PC-3 (cell line): ENCODE measurements around the gene KDM5B.

ENCODE experiments used
- CTCF ChIP-seq: fragments of 300-600 bp; sonication (generic); conservative IDR thresholded peaks from 2 replicates; pipeline ENCODE4 v1.5.1; 2017; ENCODE audit warnings: antibody characterized with exemption, low read depth, mild to moderate bottlenecking, low read length
- EZH2 ChIP-seq: fragments of 300-600 bp; sonication (generic); IDR thresholded peaks from one replicate; pipeline ENCODE4 v1.6.1; 2017; ENCODE audit warnings: antibody characterized with exemption, mild to moderate bottlenecking, low read length; ENCODE audit not compliant: unreplicated experiment

DNA sequence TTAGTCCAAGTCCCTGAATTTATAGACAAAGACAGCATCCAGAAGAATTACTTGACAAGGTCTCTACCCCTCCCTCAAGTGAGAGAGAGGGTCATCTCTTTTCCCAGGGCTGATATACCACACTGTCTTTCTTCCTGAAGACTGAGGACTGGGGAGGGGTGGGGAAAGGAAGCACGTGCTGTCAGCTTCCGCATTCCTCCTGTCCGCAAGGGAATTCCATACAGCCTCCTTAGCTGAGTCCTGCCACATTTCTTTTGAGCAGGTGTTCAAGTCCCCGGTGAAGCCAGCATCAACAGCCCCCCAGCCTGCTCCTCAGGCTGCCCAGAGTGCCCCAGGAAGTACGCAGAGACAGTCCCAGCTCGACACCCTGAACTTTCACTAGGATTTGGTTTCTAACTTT, 36.7 kb upstream of the KDM5B start:
- TF ChIP-seq CTCF (no peak), EZH2 (no peak)
